ENCODE results near the gene COX10.

The COX10 gene

DNA sequence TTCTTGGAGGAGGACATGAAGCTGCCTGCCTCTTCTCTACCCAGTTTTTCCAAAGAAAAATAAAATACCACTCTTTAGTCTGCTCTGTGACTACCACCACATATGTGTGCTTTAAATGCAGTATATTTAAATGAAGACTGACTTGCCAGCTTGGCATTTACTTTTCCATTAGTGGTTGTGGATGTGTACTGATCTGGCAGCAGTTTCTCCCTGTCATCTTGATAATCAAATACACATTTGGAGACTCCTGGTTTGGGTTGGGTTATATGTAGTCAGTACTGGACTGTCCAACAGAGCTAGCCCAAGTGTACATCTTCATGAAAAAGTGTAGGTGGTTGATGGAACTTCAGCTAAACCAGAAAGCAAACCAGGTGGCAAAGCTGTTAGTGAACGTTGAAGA, 19.9 kb downstream of the COX10 start:
- TF ChIP-seq, protein P1, sequence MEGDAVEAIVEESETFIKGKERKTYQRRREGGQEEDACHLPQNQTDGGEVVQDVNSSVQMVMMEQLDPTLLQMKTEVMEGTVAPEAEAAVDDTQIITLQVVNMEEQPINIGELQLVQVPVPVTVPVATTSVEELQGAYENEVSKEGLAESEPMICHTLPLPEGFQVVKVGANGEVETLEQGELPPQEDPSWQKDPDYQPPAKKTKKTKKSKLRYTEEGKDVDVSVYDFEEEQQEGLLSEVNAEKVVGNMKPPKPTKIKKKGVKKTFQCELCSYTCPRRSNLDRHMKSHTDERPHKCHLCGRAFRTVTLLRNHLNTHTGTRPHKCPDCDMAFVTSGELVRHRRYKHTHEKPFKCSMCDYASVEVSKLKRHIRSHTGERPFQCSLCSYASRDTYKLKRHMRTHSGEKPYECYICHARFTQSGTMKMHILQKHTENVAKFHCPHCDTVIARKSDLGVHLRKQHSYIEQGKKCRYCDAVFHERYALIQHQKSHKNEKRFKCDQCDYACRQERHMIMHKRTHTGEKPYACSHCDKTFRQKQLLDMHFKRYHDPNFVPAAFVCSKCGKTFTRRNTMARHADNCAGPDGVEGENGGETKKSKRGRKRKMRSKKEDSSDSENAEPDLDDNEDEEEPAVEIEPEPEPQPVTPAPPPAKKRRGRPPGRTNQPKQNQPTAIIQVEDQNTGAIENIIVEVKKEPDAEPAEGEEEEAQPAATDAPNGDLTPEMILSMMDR (IDR thresholded peaks at IDR 0.05; ENCODE audit: insufficient read depth, low read depth, low read length, missing control alignments): no peak
- no peak for DNase-seq (ENCODE audit: low read depth)
- no peak overlapping the region for H3K4me3 ChIP-seq (ENCODE audit: low read depth, low read length)

DNA sequence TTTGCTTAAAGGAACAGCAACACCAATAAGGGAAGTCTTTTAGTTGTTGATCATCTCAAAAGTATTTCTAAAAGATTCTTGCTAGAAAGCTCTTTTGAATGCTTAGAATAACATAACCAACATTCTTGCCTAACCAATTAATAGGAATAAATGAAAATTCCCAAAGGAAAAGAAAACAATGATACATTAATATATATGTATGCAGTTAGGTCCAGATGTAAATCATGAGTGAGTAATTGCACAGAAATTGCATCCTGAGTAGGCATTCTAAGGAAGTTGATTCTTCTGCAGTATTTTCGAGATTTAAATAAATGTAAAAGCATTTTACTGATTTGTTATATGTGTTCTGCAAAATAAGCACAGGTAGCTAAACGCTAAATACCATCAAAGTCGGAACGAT, 22.1 kb downstream of the COX10 start:
- no peak for DNase-seq (ENCODE audit: low read depth)
- no peak overlapping the region for H3K4me3 ChIP-seq (ENCODE audit: low read depth, low read length)
- TF ChIP-seq, protein P1 (IDR thresholded peaks at IDR 0.05; ENCODE audit: insufficient read depth, low read depth, low read length, missing control alignments): no peak

DNA sequence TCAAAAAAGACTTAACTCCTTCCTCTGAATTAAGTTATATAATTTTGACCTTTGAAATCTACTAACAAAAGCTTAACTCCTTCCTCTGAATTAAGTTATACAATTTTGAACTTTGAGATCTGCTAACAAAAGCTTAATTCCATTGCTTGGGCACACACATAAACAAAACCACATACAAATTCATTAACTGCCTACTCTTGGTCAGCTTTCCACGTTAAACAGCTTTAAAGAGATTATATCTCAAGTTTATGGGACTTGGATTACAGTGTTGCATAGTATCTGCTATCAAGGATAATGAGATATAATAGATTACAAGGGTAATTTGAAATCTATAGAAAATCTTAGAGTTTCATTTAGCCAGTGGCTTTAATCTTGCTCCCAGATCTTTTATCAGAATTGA, 23.5 kb downstream of the COX10 start:
- TF ChIP-seq, protein P1 (IDR thresholded peaks at IDR 0.05; ENCODE audit: insufficient read depth, low read depth, low read length, missing control alignments): no peak
- DNase-seq (ENCODE audit: low read depth): no peak

DNA sequence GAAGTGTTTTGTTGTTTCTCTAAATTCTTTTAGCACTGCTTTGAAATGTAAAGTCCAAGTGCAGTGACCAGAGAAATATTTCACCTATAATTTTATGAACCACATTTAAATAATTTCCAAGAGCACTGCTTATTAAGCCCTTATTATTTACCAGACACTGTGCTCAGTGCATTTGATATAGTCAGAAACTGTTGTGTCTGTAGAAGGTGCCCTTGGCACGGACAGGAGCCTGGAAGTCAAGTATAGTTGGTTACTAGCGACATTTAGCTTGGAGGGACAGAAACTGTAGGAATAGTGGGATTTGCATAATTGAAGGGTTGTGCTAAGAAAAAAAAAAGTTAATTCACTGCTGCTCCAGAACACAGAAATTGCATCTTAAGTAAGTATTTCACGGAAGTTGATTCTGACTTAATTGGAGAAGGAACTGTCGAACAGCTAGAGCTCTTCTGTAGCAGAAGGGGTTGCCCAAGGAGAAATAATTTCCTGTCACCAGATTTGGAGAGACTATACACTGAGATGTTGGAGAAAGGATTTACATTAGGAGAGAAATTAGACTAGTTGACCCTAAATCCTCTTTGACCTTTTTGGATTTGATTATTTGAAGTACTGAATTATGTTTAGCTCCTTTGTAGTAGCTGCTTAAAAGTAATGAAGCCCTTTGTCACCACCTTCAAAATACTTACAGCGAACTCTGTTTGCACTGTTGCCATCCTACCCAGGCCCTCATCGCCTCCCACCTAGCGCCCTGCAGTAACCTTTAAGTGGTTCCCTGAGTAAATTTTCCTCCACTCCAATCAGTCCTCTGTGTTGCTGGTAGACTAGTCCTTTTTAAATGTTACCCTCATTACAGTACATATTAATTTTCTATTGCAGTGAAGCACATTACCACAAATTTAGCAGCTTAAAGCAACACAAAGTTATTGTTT, 25.6 kb downstream of the COX10 start:
- TF ChIP-seq, protein P1 (IDR thresholded peaks at IDR 0.05; ENCODE audit: insufficient read depth, low read depth, low read length, missing control alignments): no peak
- DNase-seq (ENCODE audit: low read depth): no peak
- H3K4me3 ChIP-seq (ENCODE audit: low read depth, low read length): no peak overlapping the region

More for the DNA sequence above, 23.5 kb downstream of the COX10 start:
- H3K4me3 ChIP-seq (ENCODE audit: low read depth, low read length): no peak overlapping the region

DNA sequence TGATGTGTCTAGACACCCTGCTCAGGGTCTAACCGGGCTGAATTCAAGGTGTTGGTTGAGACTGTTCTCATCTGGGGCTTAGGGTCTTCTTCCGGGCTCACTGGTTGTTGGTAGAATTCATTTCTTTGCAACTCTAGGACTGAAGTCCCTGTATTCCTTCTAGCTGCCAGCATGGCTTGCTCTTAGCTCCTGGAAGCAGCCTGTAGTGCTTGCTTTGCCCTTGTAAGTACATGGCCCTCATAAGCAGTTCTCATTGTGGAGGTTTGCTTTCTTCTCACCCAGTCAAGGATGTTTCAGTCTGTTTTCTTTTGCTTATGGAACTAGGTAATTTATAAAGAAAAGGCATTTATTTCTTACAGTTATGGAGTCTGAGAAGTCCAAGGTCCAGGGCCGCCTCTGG, 26.3 kb downstream of the COX10 start:
- TF ChIP-seq, protein P1 (IDR thresholded peaks at IDR 0.05; ENCODE audit: insufficient read depth, low read depth, low read length, missing control alignments): no peak
- H3K4me3 ChIP-seq (ENCODE audit: low read depth, low read length): no peak overlapping the region
- DNase-seq (ENCODE audit: low read depth): no peak

DNA sequence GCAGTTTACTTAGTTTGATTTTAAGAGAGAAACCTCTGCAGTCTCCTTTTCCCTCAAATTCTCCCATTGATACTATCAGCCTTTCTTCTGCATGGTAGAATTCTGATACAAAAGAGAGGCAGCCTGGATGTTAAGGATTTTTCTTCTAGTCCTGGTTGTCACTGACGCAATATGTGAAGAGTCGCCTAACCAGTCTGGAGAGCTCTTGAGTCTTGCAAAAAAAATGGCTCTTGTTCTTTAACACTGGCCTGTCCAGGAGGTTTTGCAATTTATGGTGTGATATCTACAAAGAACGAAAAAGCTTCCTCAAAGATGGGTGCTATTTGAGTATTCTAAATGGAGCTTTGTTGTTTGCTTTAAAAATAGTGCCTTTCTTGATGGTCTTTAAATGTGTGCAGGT, 28.9 kb downstream of the COX10 start:
- DNase-seq (ENCODE audit: low read depth): no peak
- TF ChIP-seq, protein P1 (IDR thresholded peaks at IDR 0.05; ENCODE audit: insufficient read depth, low read depth, low read length, missing control alignments): no peak
- H3K4me3 ChIP-seq (ENCODE audit: low read depth, low read length): no peak overlapping the region
